GM12875 (cell line): ENCODE data around the gene ANKH.
A peak's percentile ranks its signal among the peaks of the same experiment; 100 is the strongest.

ENCODE experiments used
- H3K4me3 ChIP-seq: one replicate; pipeline ENCODE4 v1.5.1; 2011; ENCODE audit warnings: low read depth, low read length, control low read depth
- TF ChIP-seq, protein P1 (sequence below): IDR thresholded peaks from 2 replicates; pipeline ENCODE4 v1.5.1; 2011; ENCODE audit warnings: low read depth, mild to moderate bottlenecking, control low read depth, inconsistent platforms, low read length, moderate library complexity, borderline replicate concordance; ENCODE audit not compliant: insufficient read depth

ANKH gene

DNA sequence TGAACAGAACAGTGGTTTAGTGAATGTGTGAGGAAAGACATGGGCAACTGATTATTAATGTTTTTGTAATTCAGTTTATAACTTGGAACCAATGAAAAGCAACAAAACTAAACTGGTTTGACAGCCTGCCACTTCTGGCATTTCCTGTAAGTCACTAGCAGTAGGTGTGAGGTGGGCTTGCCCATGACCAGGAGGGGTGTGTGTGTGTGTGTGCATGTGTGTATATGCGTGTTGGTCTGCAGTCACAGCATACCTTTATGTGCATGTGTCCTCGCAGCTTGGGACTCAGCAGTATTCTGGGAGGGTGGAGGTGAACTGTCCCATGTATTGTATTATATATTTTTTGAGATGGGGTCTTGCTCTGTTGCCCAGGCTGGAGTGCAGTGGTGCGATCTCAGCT lies 174.7 kb downstream of the ANKH start:
- TF ChIP-seq, protein P1, sequence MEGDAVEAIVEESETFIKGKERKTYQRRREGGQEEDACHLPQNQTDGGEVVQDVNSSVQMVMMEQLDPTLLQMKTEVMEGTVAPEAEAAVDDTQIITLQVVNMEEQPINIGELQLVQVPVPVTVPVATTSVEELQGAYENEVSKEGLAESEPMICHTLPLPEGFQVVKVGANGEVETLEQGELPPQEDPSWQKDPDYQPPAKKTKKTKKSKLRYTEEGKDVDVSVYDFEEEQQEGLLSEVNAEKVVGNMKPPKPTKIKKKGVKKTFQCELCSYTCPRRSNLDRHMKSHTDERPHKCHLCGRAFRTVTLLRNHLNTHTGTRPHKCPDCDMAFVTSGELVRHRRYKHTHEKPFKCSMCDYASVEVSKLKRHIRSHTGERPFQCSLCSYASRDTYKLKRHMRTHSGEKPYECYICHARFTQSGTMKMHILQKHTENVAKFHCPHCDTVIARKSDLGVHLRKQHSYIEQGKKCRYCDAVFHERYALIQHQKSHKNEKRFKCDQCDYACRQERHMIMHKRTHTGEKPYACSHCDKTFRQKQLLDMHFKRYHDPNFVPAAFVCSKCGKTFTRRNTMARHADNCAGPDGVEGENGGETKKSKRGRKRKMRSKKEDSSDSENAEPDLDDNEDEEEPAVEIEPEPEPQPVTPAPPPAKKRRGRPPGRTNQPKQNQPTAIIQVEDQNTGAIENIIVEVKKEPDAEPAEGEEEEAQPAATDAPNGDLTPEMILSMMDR = no peak
- H3K4me3 ChIP-seq = no peak overlapping the region

DNA sequence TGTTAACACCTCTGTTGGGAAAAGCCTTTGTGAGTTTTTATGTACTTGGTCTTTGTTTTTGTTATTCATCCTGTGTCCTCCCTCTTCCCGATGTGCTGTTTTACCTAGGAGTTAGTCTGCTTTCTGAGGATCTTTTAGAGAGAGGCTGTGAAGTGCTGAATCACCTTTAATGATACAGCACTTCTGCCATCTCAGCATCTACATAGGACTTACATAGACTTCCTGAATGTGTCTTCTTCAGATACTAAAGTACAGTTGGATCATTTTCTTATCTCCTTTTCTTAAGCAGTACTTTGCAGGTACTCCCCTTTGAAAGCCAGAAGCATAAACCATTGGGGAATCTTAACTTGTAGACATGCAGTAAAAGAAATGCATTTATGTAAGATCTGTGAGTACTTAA lies 175.5 kb downstream of the ANKH start:
- H3K4me3 ChIP-seq = no peak overlapping the region
- TF ChIP-seq, protein P1 = no peak

DNA sequence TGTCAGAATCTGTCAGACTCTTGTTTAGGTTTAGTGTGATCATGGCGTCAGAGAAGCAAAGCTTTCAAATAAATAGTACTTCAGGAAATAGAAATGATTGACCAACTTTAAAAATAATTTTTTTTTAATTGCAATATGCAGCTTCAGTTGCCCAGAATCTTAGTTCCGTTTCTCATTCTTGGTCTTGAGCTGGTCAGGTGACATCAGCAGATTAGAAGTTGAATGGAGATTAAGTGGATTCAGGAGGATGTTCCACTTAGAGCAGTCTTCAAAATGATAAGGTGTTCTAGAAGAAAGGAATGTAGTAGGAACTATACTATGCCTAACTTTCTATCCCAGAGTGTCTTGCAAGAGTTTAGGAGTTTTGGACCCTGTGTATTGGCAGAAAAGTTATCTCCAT lies 176.4 kb downstream of the ANKH start:
- TF ChIP-seq, protein P1 = no peak
- no peak overlapping the region for H3K4me3 ChIP-seq

DNA sequence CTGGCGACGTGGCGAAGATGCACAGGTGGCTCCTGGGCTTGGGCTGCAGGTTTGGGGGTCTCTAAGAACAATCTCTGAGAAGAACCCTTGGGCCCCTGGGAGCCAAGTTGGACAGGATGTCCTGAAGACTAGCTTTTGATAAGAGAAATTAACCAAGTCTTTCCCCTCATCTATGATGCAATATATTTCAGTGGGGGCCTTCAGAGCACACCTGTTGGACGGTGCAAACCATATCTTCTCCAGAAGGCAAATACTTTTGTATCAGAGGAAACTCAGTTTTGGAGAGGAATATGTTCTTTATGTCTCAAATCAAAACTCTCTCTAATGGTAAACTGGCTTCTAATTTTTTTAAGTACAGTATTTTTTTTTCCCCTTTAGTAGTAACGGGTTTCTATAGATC lies 178.5 kb downstream of the ANKH start:
- TF ChIP-seq, protein P1 = no peak
- H3K4me3 ChIP-seq = no peak overlapping the region

DNA sequence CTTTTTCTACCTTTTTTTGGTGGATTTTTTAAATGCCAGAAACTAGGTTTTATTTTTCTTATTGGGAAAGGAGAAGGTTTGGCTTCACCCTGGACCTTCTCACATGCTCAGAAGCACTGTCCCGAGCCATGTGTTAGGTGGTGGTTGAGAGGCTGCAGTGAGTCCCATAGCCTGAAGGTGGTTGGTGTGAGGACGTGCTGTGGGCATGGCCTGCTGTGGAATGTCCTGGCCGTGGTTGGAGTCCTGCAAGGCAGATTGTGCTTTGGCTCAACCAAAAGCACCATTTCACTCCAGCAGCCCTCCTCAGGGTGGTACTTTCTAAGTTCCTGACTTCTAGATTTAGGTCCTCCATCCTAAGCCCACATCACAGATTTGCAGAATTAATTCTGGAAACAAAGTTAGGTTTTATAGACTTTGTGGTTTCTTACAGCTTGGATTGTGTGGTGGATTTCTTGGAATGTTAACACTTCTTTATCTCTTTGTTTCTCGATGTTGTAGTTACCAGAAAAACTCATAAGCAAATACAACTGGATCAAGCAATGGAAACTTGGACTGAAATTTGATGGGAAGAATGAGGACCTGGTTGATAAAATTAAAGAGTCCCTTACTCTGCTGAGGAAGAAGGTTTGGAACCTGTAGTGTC lies 184.4 kb downstream of the ANKH start:
- TF ChIP-seq, protein P1 = no peak

DNA sequence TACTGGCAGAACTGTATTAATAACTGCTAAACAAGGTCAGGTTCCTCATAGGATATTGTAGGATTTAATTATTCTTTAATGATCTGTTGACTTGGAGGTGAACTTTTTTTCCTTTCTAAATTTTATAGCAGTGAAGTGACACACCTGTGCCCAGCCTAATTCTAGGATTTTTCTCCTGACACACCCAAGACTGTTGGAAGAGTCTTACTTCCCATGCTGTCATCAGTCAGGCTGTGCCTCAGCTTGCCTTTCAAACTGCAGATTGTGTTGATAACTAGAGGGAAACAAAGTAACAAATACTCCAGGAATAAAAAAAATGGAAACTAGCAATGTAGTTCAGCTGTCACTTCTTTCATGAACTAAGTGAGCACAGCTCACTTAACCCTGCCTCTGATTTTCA lies 185.1 kb downstream of the ANKH start:
- no peak overlapping the region for H3K4me3 ChIP-seq
- TF ChIP-seq, protein P1 = no peak

More for the DNA sequence above, 184.4 kb downstream of the ANKH start:
- no peak overlapping the region for H3K4me3 ChIP-seq

DNA sequence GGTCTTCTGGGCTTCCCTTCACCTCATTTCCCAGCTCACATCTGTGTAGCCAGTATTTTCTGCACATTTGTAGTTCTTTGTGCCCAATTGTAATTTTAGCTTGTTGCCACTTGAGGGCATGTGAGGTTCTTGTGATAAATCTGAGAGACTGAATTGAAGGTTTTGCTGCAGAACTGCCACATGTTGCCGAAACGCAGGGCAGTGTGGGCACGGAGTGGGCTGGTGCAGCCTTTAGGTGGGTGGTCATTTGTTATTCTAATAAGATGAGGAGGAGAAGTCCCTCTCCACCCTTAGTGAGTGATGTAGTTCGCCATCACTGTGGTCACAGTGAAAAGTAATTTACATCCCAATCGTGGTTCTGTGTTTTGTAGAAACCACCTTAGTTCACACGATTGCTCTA lies 185.8 kb downstream of the ANKH start:
- H3K4me3 ChIP-seq = no peak overlapping the region
- TF ChIP-seq, protein P1 = peak; percentile 54; the same call in 1 of the 2 replicates
